Measurements from ENCODE around the gene RAB29.

RAB29 gene

GRCh38 chr1:205719015-205719414 lies 56.3 kb downstream of the RAB29 start:
- no peak for DNase-seq
